Measurements from ENCODE around the gene SLC7A6.

- TF ChIP-seq CTCF (IDR thresholded peaks at IDR 0.05; ENCODE audit: insufficient read depth, low read depth, low read length) (no peak), EZH2 (IDR thresholded peaks at IDR 0.05; ENCODE audit: insufficient read depth, low read length) (no peak)
Measured at GRCh38 chr16:68276223-68276622, 11.9 kb downstream of the SLC7A6 start.
